GM12864 (cell line): ENCODE measurements around the gene NKX1-1.

Experiments
- DNase-seq: peaks from one replicate; pipeline ENCODE4 v3.0.0-alpha.2; 2011; ENCODE audit warnings: low read depth
- H3K4me3 ChIP-seq: 2 replicates; pipeline ENCODE4 v1.5.1; 2011; ENCODE audit warnings: mild to moderate bottlenecking, low read depth, low read length, control low read depth
- TF ChIP-seq, protein P1 (sequence below): IDR thresholded peaks from 2 replicates; pipeline ENCODE4 v1.5.1; 2011; ENCODE audit warnings: low read depth, mild to moderate bottlenecking, moderate library complexity, low read length, control low read depth, inconsistent platforms; ENCODE audit errors: missing control alignments

The NKX1-1 gene

DNA sequence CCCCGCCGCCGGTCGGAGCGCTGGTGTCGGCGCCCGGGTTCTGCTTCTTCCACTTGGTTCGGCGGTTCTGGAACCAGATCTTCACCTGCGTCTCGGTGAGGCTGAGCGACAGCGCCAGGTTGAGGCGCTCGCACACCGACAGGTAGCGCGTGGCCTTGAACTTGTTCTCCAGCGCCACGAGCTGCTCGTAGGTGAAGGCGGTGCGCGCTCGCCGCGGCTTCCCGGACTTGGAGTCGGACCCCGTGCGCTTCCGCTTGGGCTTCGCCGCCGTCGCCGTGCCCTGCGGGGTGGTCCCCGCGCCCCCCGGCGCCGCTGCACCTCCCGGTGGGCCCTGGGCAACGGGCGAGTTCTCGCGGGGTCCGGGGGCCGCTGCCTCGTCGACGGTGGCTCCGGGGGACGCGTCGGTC, 3.1 kb downstream of the NKX1-1 start:
- H3K4me3 ChIP-seq: no peak overlapping the region
- no peak for DNase-seq
- TF ChIP-seq, protein P1, sequence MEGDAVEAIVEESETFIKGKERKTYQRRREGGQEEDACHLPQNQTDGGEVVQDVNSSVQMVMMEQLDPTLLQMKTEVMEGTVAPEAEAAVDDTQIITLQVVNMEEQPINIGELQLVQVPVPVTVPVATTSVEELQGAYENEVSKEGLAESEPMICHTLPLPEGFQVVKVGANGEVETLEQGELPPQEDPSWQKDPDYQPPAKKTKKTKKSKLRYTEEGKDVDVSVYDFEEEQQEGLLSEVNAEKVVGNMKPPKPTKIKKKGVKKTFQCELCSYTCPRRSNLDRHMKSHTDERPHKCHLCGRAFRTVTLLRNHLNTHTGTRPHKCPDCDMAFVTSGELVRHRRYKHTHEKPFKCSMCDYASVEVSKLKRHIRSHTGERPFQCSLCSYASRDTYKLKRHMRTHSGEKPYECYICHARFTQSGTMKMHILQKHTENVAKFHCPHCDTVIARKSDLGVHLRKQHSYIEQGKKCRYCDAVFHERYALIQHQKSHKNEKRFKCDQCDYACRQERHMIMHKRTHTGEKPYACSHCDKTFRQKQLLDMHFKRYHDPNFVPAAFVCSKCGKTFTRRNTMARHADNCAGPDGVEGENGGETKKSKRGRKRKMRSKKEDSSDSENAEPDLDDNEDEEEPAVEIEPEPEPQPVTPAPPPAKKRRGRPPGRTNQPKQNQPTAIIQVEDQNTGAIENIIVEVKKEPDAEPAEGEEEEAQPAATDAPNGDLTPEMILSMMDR: no peak

DNA sequence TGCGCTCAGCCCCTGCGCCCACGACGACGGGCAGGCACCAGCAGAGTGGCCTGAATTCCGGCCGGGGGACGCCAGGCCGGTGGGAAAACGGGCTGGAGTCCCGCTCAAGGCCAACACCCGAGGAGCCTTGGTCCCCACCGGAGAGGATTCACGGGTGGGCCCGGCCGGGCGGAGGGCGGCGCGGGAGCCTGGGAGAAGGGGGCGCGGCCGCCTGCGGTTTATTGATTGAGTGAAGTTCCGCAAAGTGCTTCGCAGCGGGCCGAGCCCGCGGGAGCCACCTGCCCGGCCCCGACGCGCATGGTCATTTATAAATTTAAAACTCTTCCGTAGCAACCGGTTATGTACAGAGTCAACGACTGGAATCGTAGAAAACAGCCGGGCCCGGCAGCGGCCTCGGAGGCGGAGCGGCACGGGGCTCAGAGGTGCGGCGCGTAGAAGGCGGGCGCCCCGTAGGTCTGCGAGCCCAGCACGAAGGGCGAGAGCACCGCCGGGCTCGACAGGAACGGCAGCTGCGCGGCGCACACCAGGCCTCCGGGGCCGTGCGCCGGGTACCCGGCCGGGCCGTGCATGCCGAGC, 3.6 kb downstream of the NKX1-1 start:
- no peak for DNase-seq
- no peak overlapping the region for H3K4me3 ChIP-seq
- TF ChIP-seq, protein P1: no peak

DNA sequence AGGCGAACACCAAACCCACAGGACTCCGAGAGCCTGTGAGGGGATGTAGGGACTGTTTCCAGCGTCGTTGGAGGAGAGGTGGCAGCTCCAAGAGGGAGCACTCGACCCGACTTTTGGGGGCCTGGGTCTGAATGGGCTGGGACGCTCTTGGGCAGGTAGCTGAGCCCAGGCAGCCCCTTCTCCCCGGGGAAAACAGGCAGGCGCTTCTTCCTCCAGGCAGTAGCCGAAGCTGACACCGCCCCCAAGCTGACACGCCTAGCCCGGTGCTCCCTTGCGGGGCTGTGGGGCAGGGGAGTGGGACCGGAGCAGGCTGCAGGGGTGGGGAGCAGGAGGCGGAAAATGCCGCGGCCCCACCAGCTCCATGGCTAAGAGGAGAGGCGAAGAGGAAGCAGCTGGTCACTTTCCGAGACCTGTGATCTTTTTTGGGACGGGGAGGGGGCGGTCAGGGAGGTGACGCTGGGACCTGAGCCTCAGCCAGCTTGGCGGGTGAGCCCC, 4.2 kb downstream of the NKX1-1 start:
- H3K4me3 ChIP-seq: no peak overlapping the region
- DNase-seq: no peak

DNA sequence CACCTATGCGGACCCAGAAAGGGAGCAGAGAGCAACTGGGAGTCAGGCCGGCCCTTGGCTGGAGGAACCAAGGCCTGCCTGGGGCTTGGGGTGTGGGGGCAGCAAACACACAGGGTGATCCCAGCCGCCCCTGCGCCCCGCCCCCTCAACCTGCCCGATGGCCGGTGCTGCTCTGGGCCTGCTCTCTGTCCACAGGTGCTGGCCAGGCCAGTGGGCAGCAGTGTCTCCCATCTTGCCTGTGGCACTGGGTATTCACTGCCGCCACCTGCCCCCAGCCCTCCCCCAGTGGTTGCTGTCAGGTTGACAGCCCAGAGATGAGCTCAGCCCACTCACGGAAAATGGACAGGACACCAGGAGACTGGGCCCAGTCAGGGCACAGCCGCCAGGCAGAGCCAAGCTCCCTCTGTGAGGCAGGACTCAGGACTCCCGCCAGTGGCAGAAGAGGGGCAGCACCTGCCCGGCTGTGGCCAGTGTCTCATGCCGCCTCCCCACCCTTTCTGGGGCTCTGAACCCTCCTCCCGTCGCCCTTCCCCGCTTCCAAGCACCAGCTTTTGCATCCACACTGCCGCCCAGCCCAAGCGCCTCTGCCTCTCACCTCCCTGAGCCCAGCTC, 4.7 kb downstream of the NKX1-1 start:
- H3K4me3 ChIP-seq: no peak overlapping the region
- DNase-seq: no peak
- TF ChIP-seq, protein P1: no peak

More for the DNA sequence above, 4.2 kb downstream of the NKX1-1 start:
- TF ChIP-seq, protein P1: no peak

DNA sequence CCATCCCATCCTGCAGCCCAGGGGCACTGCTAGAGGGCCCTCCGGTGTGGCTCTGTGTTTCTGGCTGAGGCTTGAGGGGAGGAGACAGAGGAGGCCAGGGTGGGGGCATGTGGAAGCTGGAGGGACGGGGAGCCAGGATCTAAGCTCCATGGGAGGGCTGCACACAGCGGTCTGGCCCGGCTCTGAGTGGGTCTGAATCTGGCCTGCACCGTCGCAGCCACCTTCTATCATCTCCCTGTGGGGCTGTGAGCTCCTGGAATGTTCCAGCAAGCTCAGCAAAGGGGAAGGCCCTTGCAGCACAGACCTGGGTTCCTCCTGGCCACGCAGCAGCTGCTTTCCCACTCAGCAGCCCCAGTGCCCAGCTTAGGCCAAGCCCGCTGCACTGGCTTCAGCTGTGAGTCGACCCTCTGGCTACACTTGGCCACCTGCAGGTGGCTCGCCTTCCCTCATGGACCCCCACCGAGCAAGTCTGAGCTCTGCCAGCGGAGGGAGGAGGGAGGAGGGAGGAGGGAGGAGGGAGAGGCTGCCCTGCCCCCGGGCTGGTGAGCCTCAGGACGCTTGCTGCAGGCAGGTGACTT, 5.3 kb downstream of the NKX1-1 start:
- no peak for DNase-seq
- no peak overlapping the region for H3K4me3 ChIP-seq
- TF ChIP-seq, protein P1: no peak

DNA sequence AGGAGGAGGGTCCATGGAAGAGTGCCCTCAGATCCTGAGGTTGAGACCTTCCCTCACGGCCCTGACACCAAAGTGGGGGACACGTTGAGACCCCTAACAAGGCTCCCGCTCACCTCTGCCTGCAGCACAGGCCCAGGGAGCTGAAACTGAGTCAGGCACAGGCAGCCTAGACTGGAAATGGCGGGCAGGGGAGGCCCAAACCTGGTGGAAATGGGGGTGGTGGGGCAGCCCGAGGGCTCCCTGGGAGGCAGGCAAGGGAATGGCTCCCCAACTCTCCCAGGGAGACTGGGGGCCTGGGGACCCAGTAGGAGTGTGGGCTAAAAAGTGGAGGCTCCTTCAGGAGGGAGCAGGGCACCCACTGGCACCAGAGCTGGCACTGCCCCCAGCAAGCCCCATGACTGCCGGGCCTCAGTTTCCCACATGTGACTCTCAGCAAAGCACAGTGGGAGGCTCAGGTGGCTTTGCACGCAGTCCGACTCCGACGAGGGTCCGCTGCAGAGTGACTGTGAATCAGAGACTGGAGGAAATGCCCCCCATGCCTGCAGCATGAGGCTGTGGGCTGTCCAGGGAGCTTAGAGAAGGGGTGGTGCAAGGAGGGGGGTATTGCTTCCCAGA, 5.9 kb downstream of the NKX1-1 start:
- no peak for DNase-seq
- H3K4me3 ChIP-seq: no peak overlapping the region
- TF ChIP-seq, protein P1: no peak
